OCI-M2 (cell line): Measurements from ENCODE around the gene COQ8A.

Source experiments
- DNase-seq: peaks from one replicate; lab custom pipeline; 2025; ENCODE audit not compliant: unreplicated experiment; lab: John Stamatoyannopoulos, UW

Gene COQ8A

GRCh38 chr1:226940029-226940805, at the start of gene COQ8A:
Gene COQ8A (plus strand): TSS chr1:226940294. CDS start chr1:226961386, 21,092 bp downstream.
- DNase-seq = peak; percentile 47

DNA sequence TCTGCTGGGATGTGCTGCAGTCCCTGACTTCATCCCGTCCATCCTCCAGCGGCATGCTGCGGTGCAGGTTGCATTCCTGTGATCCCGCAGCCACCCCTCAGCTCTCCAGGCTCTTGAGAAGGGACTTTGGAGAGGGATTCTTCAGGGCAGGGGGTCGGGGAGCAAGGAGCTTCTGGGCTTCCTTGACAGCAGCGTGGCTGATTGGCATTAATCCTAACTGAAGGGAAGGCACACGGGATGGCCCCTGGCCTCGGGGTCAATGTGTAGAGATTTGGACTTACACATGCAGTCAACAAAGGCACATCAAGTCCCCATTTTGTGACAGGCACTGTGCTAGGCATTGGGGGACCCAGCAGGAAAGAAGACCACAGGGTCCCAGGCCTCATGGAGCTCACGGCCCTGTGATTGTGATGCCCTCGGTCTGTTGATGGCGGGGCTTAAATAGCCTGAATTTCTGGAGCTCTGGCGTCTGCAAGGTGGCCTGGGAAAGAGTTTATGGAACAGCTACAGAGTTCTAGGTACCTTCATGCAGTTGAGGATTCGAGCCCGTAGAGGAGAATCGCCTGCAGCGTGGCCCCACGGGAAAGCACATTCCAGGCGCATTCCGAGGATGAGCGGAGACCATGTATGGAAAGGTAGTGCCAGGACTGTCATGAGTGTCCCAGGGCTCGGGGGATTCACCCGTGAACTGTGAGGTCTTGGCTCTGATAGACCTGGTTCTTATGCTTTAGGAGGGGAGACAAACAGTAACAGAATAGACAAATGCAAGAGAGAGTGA, 49.6 kb upstream of the COQ8A start:
- DNase-seq = no peak

GRCh38 chr1:226891346-226891745, 48.7 kb upstream of the COQ8A start:
- no peak for DNase-seq

DNA sequence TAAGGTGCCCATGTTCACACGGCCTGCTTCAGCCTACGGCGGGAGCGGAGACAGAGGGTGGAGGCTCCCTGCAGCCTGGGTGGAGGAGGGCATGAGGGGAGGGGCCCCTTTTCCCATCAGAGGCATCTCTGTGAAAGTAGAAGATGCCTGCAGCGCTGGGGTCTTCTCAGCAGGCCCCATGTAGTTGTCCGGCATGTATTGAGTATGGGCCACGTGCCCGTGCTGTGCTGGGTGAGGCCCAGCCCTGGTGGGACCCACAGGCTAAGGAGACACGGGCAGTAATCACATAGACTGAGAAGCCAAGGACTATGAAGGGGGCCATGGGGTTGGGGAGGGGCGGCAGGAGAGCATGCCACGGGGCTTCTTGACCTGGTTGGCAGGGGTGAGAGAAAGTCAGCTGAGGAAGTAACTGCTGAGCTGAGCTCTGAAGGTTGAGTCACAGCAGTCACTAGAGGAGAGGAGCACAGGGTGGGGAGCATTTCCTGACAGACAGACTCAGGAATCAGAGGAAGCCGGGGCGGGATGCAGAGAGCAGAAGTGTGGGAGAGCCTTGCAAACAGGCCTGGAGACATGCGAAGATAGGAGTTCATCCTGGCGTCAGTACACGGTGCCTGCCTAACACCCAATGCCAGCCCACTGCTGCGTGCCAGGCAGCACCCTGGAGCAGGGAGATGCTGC, 48.1 kb upstream of the COQ8A start:
- no peak for DNase-seq

- DNase-seq = no peak
Observed at GRCh38 chr1:226892524-226892875, 47.6 kb upstream of the COQ8A start.

GRCh38 chr1:226893936-226894335, 46.2 kb upstream of the COQ8A start:
- DNase-seq = no peak

DNA sequence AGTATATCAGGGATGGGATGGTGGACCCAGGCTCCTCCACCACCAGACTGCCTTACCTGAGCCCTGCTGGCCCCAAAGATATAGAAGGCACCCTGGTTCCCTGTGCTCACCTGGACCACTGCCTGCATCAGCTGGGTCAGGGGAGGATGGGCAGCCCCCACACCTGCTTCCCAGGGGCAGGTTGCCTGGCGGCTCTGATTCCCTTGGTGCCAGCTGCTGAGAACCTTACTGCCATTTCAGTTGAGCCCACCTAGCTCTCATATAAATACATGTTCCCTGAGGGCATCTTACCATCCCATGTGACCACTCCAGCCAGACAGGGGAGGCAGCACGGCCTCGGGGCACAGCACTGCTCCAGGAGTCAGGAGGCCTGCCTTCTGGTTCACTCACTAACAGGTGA, 45.3 kb upstream of the COQ8A start:
- no peak for DNase-seq

GRCh38 chr1:226895644-226896043, 44.5 kb upstream of the COQ8A start:
- no peak for DNase-seq

- no peak for DNase-seq
Observed at GRCh38 chr1:226898246-226898645, 41.8 kb upstream of the COQ8A start.

DNA sequence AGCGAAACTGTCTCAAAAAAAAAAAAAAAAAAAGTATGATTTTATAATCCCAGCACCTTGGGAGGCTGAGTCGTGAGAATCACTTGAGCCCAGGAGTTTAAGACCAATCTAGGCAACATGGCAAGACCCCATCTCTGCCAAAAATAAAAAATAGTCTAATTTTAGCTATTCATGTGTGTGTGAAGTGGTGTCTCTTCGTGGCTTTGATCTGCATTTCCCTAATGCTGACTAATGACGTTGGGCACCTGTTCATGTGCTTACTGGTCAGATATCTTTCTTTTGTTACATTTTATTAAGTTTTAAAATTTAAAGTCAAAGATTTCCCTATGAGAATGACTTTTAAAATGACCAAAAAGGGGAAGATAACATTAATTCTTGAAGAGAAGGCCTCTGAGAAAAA, 38.7 kb upstream of the COQ8A start:
- DNase-seq = no peak

DNA sequence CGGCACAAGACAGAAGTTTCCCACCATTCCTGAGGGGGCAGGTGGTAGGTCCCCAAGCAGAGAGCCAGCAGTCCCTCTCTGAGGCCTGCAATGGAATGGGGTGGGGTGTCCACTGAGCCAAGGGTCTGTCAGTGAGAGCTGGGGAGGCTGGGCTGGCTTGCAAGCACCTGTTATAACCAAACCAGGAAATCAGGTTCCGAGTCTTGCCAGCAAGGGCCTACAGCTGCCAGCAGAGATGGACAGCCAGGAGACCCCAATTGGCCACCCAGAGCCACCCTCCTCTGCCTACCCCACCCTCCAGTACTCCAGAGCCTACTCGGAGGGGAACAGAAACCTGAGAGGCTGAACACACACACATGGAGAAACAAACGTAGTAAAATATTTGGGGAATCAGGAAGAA, 37.5 kb upstream of the COQ8A start:
- DNase-seq = no peak

DNA sequence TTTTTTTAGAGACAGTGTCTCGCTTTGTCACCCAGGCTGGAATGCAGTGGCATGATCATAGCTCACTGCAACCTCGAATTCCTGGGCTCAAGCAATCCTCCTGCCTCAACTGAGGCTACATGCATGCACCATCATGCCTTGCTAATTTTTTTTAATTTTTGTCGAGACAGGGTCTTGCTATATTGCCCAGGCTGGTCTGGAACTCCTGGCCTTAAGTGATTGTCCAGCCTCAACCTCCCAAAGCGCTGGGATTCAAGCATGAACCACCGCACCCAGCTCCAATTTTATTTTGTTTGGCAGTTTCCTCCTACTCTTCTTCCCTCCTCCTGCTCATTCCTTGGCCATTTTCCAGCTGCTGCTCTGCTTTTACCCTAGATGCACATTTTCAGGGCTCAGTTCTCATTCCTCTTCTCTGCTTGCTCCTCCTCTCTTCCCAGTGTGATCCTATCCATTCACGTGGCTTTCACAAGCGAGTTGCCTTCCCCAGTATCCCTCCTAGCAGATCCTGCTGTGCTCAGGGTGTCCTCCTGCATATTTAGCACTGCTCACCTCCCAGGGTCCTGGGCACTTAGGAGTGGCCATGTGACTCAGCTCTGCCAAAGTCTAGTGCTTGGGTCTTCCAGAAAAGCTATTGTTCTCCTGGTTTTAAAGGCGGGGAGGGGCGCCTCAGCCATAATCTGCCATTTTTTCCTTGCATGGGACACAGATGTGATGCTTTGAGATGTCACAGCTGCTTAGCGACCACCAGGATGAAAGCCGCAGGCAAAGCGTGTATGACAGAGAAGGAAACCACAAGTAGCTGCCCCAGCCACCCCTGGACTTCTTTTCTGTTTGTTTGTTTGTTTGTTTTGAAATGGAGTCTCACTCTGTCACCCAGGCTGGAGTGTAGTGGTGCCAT, 36.0 kb upstream of the COQ8A start:
- no peak for DNase-seq

DNA sequence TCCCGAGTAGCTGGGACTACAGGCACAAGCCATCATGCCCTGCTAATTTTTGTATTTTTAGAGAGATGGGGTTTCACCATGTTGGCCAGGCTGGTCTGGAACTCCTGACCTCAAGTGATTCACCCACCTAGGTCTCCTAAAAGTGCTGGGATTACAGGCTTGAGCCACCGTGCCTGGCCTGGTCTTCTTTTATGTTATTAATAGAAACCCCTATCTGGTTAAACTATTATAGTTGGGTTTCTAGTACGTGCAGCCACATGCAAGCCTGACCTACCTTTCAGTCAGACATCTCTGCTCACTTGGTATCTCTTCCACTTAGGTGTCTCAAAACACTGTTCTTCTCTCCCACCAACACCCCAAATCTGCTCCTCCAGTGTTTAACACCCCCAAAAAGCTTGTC, 35.3 kb upstream of the COQ8A start:
- DNase-seq = no peak

DNA sequence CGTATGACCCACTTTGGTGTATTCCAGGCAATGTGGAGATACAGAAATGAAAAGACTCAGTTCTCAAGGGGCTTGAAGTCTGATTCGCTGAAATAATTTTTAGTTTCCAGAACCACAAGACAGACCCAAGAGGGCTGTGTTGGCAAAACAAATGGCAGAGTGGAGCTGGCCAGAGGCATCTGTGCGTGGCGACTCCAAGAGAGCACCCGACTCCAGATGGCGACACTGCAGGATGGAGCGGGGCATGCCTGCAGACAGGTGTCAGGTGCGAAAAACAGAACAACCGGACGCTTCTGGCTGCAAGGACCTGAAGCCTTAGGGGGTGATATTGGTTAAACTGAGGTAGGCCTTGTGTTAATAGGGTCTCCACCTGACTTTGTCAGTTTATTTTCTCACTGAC, 31.7 kb upstream of the COQ8A start:
- no peak for DNase-seq

DNA sequence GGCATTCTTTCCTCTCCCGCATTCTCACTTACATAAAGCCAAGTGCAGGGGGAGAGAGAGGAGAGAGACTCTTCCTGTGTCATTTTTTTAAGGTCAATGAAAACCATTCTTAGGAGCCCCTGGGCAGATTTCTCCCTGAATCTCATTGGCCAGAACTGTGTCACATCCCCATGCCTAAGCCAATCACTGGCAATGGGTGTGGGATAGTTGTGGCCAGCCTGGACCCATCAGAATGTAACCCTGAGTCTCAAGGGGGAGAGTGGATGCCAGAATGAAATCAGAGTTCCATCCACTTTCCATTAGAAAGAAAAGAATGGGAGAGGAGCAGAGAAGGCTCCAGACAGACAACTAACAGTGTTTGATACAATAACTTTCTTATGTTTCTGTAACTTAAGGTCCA, 31.2 kb upstream of the COQ8A start:
- no peak for DNase-seq

DNA sequence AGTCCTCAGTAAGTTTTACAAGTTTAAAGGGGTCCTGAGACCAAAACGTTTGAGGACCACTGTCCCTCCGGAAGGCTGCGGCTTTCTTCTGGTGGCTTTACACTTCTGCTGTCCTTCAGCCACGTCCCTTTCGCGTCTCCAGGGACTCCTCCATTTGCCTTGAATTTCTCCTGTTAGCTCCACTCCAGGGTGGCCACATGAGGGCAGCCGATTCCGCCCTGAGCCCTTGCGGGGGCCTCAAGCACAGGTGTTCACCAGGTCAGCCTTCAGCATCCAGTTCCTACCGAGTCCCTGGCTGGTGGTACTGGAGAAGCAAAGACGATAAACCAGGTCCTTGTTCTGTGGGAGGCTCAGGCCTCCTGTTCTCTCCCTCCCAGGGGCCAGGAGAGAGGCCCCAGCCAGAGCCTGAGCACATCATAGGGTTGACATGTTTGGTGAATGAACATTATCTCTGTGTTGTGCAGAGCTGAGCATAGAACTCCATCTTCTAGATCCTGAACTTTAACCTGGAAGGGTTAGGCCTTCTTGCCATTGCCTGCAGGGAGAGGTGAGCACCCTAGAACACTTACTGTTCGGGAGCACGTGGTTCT, 27.4 kb upstream of the COQ8A start:
- DNase-seq = no peak

DNA sequence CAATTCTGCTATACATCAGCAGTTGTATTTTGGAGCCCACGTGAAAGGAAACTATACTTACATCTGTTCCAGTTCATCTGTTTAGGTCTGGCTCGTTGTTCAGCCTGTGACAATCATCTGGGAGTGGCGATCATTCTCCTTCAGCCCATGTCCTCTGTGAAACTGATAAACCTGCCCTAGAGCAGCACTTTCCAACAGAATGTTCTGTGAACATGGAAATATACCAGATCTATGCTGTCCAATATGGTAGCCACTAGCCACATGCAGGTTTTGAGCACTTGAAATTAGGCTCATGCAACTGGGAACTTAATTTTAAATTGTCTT, 24.5 kb upstream of the COQ8A start:
- no peak for DNase-seq

DNA sequence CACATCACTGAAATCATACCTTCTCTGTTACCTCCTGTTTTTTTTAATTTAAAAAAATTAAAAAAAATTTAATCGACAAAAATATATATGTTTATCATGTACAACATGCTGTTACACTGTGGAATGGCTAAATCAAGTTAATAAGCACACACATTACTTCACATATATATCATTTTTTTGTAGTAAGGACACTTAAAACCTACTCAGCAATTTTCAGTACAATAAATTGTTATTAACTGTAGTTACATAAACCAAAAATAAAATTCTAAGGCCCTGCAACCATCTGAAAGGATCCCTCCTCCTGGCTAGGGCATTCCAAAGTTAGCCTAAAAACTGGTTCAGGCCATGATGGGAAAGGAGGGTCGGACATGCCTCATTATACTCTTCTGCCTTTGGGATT, 23.6 kb upstream of the COQ8A start:
- DNase-seq = no peak

DNA sequence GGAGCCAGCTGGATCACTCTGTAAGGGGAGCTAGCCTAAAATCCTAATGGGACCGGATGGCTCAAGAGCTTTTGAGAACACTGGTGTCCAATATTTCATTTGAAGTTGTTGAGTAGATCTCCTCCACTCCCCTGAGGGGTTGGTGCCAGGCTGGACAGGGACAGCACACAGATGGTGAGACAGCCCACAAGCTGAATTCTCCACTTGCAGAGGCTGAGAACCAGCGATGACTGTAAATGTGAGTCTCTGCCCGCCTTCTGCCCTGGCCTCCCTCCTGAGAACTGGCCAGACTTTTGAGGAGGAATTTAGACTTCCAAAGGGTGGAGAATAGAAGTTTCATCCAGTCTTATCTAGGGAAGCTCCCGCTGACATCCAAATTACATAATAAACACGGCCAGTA, 20.5 kb upstream of the COQ8A start:
- DNase-seq = no peak

- no peak for DNase-seq
Observed at GRCh38 chr1:226919995-226920394, 20.1 kb upstream of the COQ8A start.

- no peak for DNase-seq
Observed at GRCh38 chr1:226920446-226920894, 19.6 kb upstream of the COQ8A start.
